HepG2 (cell line): ENCODE results near the gene SKI. TPM values are rescaled to one million over a fixed set of nuclear protein-coding genes. Genes with fewer than 3 reads are reported as not detected.

ENCODE experiments used
- ATAC-seq: fragments of 200-7000 bp; cut with Tn5 transposase; 3 replicates; pipeline ENCODE4 v1.9.1; 2020; ENCODE audit warnings: mild to moderate bottlenecking, moderate library complexity
- BruUV-seq: library from RNA; stranded (reverse); fragments of 400-500 nt; replicated peaks from 2 replicates; lab custom pipeline; 2021; lab: Mats Ljungman, UMichigan
- CTCF ChIA-PET: fragments of 300-600 bp; formaldehyde crosslinking; extraction: SDS; loops from one replicate; lab custom pipeline; 2021; ENCODE audit warnings: low total read pairs, inconsistent platforms, low intra/inter-chr PET ratio; lab: Yijun Ruan, JAX
- POLR2A ChIA-PET: fragments of 350-600 bp; sonication (Branson Sonifier 250); formaldehyde crosslinking; loops from one replicate; lab custom pipeline; 2020; ENCODE audit warnings: antibody characterized with exemption, inconsistent platforms; lab: Yijun Ruan, JAX
- DNase-seq: peaks from one replicate; pipeline ENCODE4 v3.0.0-alpha.2; 2015; ENCODE audit warnings: low spot score
- FAIRE-seq: peaks from 3 replicates; lab custom pipeline; 2011; peaks lifted over from hg19 to GRCh38; lab: Jason Lieb, UNC
- H2AFZ ChIP-seq: one replicate; pipeline ENCODE4 v1.6.1; 2011; ENCODE audit warnings: low read length, inconsistent platforms
- H3K27ac ChIP-seq: fragments of 300-600 bp; 3 replicates; pipeline ENCODE4 v1.8.0; 2011; ENCODE audit warnings: mixed run types, mild to moderate bottlenecking, mixed read lengths, low read length, inconsistent platforms; ENCODE audit not compliant: insufficient read depth; ENCODE audit errors: extremely low read length
- H3K27me3 ChIP-seq, 2 experiments: fragments of 200-600 bp in 1 of 2; 2 replicates in 1 of 2; 3 replicates in 1 of 2; pipeline versions ENCODE4 v1.6.0 to v1.8.0; 2011; ENCODE audit warnings: low read length in 2 of 2, mild to moderate bottlenecking in 2 of 2, moderate library complexity in 2 of 2, inconsistent platforms in 1 of 2; ENCODE audit not compliant: insufficient read depth in 2 of 2, control insufficient read depth in 1 of 2
- H3K36me3 ChIP-seq, 2 experiments: fragments of 200-600 bp in 1 of 2; replicated peaks in 1 of 2; 2 replicates in 1 of 2; 3 replicates in 1 of 2; pipeline versions ENCODE4 v1.5.1 to v1.8.0; 2011; ENCODE audit warnings: low read length in 2 of 2, inconsistent platforms in 1 of 2; ENCODE audit not compliant: insufficient read depth in 2 of 2, control insufficient read depth in 1 of 2
- H3K4me1 ChIP-seq: 2 replicates; pipeline ENCODE4 v1.5.1; 2012; ENCODE audit warnings: low read length, inconsistent platforms; ENCODE audit not compliant: insufficient read depth
- H3K4me2 ChIP-seq: 2 replicates; pipeline ENCODE4 v1.6.0; 2011; ENCODE audit warnings: low read depth, low read length, inconsistent platforms
- H3K4me3 ChIP-seq, 3 experiments: fragments of 200-600 bp in 1 of 3; sonication (generic), shearing (Covaris generic) in 1 of 3; replicated peaks in 1 of 3; 2 replicates each; pipeline ENCODE4 v1.5.1; 2011 to 2016; ENCODE audit warnings: low read length in 3 of 3, inconsistent platforms in 2 of 3, low read depth in 2 of 3, mild to moderate bottlenecking in 2 of 3, control low read depth in 1 of 3, mixed read lengths in 1 of 3; ENCODE audit not compliant: insufficient read depth in 1 of 3
- H3K79me2 ChIP-seq: one replicate; pipeline ENCODE4 v1.6.1; 2011; ENCODE audit warnings: low read length, inconsistent platforms; ENCODE audit not compliant: insufficient read depth
- H3K9ac ChIP-seq: 2 replicates; pipeline ENCODE4 v1.6.0; 2011; ENCODE audit warnings: mild to moderate bottlenecking, low read depth, low read length, inconsistent platforms; ENCODE audit not compliant: insufficient read depth
- H3K9me3 ChIP-seq: 2 replicates; pipeline ENCODE4 v1.5.1; 2012; ENCODE audit warnings: mild to moderate bottlenecking, low read length
- H4K20me1 ChIP-seq: 2 replicates; pipeline ENCODE4 v1.6.0; 2011; ENCODE audit warnings: inconsistent platforms, mild to moderate bottlenecking, low read length, moderate library complexity; ENCODE audit not compliant: insufficient read depth
- HDAC6 ChIP-seq: fragments of 200-600 bp; sonication (generic); IDR thresholded peaks from 2 replicates; pipeline ENCODE4 v1.7.0; 2017; ENCODE audit warnings: mild to moderate bottlenecking, antibody characterized with exemption, low read length, low read depth
- MLX ChIP-seq: IDR thresholded peaks from 2 replicates; pipeline ENCODE4 v1.6.1; 2016
- NCOA2 ChIP-seq: sonication (generic); formaldehyde crosslinking; IDR thresholded peaks from 2 replicates; pipeline ENCODE4 v1.8.0; 2022; ENCODE audit warnings: inconsistent platforms
- NFE2L1 ChIP-seq: sonication (generic); formaldehyde crosslinking; IDR thresholded peaks from 2 replicates; pipeline ENCODE4 v1.4.0; 2020; ENCODE audit warnings: missing genetic modification reagents, mild to moderate bottlenecking, borderline replicate concordance
- NRL ChIP-seq: sonication (generic); formaldehyde crosslinking; IDR thresholded peaks from 2 replicates; pipeline ENCODE4 v1.5.0; 2020; ENCODE audit warnings: missing genetic modification reagents, mild to moderate bottlenecking, moderate library complexity, borderline replicate concordance
- RARG ChIP-seq: sonication (generic); formaldehyde crosslinking; IDR thresholded peaks from 2 replicates; pipeline ENCODE4 v1.4.0; 2020; ENCODE audit warnings: low read depth, mild to moderate bottlenecking, missing genetic modification reagents
- TFDP2 ChIP-seq: sonication (generic); formaldehyde crosslinking; IDR thresholded peaks from 2 replicates; pipeline ENCODE4 v1.4.0; 2020; ENCODE audit warnings: missing genetic modification reagents
- TRIM24 ChIP-seq: sonication (generic); formaldehyde crosslinking; IDR thresholded peaks from 2 replicates; pipeline ENCODE4 v1.8.0; 2022; ENCODE audit warnings: mild to moderate bottlenecking, missing genetic modification reagents
- U2AF1 ChIP-seq: fragments of 200-400 bp; formaldehyde crosslinking; optimal IDR thresholded peaks from 2 replicates; pipeline ENCODE3; 2017; ENCODE audit warnings: mild to moderate bottlenecking, low read depth, low read length
- ZFP36 ChIP-seq: fragments of 150-350 bp; IDR thresholded peaks from 2 replicates; pipeline ENCODE4 v1.6.1; 2018; ENCODE audit warnings: borderline replicate concordance, low read length, low read depth; ENCODE audit not compliant: partially characterized antibody
- ZNF724P ChIP-seq: sonication (generic); formaldehyde crosslinking; IDR thresholded peaks from 2 replicates; pipeline ENCODE4 v1.8.0; 2022; ENCODE audit warnings: missing genetic modification reagents, borderline replicate concordance
- ZSCAN21 ChIP-seq: sonication (generic); formaldehyde crosslinking; IDR thresholded peaks from 2 replicates; pipeline ENCODE4 v1.8.0; 2022; ENCODE audit warnings: mild to moderate bottlenecking, missing genetic modification reagents, moderate library complexity, borderline replicate concordance
- WGBS: methylation state at CpG from one replicate; pipeline ENCODE4 v1.1.6; 2017; ENCODE audit warnings: low lambda C conversion rate; 5-methylcytosine and 5-hydroxymethylcytosine counted together
- in situ Hi-C: cut with HindIII; loops from 2 replicates; pipeline ENCODE4 v1.10.0; 2017; ENCODE audit warnings: low pct_unique_long_range_greater_than_20kb; ENCODE audit not compliant: extremely low pct_ligation_motif_present
- intact Hi-C: fragments of 100-400 bp; cut with micrococcal nuclease; formaldehyde crosslinking; loops from one replicate; pipeline ENCODE4 v1.10.0; 2022; ENCODE audit not compliant: unreplicated experiment
- polyA plus RNA-seq, 8 experiments: library from polyadenylated mRNA; depleted of rRNA in 3 of 8; stranded (reverse) in 7 of 8; unstranded in 1 of 8; fragments of >200 nt; fragmentation: Illumina TruSeq in 4 of 8; extraction: Trizol in 4 of 8; gene quantifications; 2 replicates each; pipeline versions ENCODE4 v1.2.1 to v1.2.3, GENCODE V29; 2011 to 2016; ENCODE audit warnings: low read depth in 4 of 8, missing spikeins in 1 of 8, mixed read lengths in 1 of 8; ENCODE audit not compliant: insufficient read depth in 1 of 8
- total RNA-seq, 5 experiments: library from RNA; depleted of rRNA; stranded (reverse); fragments of >200 nt; fragmentation: Illumina TruSeq; extraction: Trizol; gene quantifications; 2 replicates each; pipeline ENCODE4 v1.2.3, GENCODE V29; 2016; ENCODE audit warnings: low read depth in 1 of 5
- TF ChIP-seq, protein P1 (sequence below): sonication (generic); formaldehyde crosslinking; IDR thresholded peaks from 2 replicates; pipeline ENCODE4 v1.4.0; 2020; ENCODE audit warnings: missing genetic modification reagents, mild to moderate bottlenecking, borderline replicate concordance

SKI gene
- total and polyA plus RNA-seq, 2 of the 13 experiments (the other 11 are each of a cell fraction or from before 2014, with no cell fraction given): 4.7 to 6.9 TPM

GRCh38 chr1:2339206-2340085, 111.3 kb downstream of the SKI start:
- no peaks in the 10 kb centered on the region for H3K36me3 ChIP-seq
- DNase-seq (no peak), ATAC-seq (no peak)
- POLR2A ChIA-PET: no interaction called here
- no peak overlapping the region for H3K4me3 ChIP-seq
- H3K4me2 ChIP-seq: no peak overlapping the region
- intact Hi-C loops: no loop called here
- TF ChIP-seq NCOA2 (CRISPR knock-in tag): no peak
- TF ChIP-seq, protein P1, sequence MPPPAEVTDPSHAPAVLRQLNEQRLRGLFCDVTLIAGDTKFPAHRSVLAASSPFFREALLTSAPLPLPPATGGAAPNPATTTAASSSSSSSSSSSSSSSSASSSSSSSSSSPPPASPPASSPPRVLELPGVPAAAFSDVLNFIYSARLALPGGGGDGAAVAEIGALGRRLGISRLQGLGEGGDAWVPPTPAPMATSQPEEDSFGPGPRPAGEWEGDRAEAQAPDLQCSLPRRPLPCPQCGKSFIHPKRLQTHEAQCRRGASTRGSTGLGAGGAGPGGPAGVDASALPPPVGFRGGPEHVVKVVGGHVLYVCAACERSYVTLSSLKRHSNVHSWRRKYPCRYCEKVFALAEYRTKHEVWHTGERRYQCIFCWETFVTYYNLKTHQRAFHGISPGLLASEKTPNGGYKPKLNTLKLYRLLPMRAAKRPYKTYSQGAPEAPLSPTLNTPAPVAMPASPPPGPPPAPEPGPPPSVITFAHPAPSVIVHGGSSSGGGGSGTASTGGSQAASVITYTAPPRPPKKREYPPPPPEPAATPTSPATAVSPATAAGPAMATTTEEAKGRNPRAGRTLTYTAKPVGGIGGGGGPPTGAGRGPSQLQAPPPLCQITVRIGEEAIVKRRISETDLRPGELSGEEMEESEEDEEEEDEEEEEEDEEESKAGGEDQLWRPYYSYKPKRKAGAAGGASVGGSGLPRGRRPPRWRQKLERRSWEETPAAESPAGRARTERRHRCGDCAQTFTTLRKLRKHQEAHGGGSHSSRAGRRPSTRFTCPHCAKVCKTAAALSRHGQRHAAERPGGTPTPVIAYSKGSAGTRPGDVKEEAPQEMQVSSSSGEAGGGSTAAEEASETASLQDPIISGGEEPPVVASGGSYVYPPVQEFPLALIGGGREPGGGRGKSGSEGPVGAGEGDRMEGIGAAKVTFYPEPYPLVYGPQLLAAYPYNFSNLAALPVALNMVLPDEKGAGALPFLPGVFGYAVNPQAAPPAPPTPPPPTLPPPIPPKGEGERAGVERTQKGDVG: no peak
- TF ChIP-seq TRIM24 (CRISPR knock-in tag): no peak
- TF ChIP-seq ZNF724P (CRISPR knock-in tag): no peak
- TF ChIP-seq NRL (CRISPR knock-in tag): no peak
- no peak for TF ChIP-seq ZFP36
- no peak for TF ChIP-seq TFDP2
- TF ChIP-seq NFE2L1 (CRISPR knock-in tag): no peak
- no peak for TF ChIP-seq MLX (CRISPR knock-in tag)
- no peak for TF ChIP-seq ZSCAN21 (CRISPR knock-in tag)
- no peak for TF ChIP-seq U2AF1
- TF ChIP-seq HDAC6: no peak
- no peak for TF ChIP-seq RARG (CRISPR knock-in tag)
- TF ChIP-seq, all 625 proteins: peak for 0
- Histone ChIP-seq H3K27ac (no peak overlapping the region), H3K79me2 (no peaks in the 10 kb centered on the region), H2AFZ (no peak overlapping the region), H4K20me1 (no peaks in the 10 kb centered on the region), H3K9me3 (no peaks in the 10 kb centered on the region), H3K27me3 (peaks cover 27 to 87% of the 10 kb centered on the region in 2 experiments; a peak in 4 of 5 replicates), H3K4me1 (no peaks in the 10 kb centered on the region), H3K9ac (no peak overlapping the region)
- CTCF ChIA-PET: no interaction called here
- in situ Hi-C loops: no loop called here
- WGBS: 50% methylated on average over 12 of the region's 45 CpGs
- no peak for FAIRE-seq
- BruUV-seq: no TSS peak
